Body of pancreas (tissue), 4 donors: ENCODE results near the gene CNOT1.

Experiments used
- CTCF ChIP-seq, 7 experiments: fragments of 450-650 bp in 4 of 7; fragments of 200-600 bp in 3 of 7; sonication (generic) in 3 of 7; IDR thresholded peaks; one replicate each; pipeline ENCODE4 v1.5.1; 2016 to 2019; ENCODE audit warnings: antibody characterized with exemption in 7 of 7
- POLR2A ChIP-seq, 3 donors: fragments of 450-650 bp; IDR thresholded peaks; one replicate each; pipeline ENCODE4 v1.6.1; 2016; ENCODE audit warnings: antibody characterized with exemption in 3 of 3, mild to moderate bottlenecking in 2 of 3

- no peak for TF ChIP-seq POLR2A (IDR thresholded peaks at IDR 0.05)
- no peak for TF ChIP-seq CTCF (IDR thresholded peaks at IDR 0.05)
Observed at GRCh38 chr16:58490065-58490464, 139.6 kb downstream of the CNOT1 start.
